GM23338 (cell line): ENCODE results near the gene TCF7L2. TPM values are rescaled to one million over a fixed set of nuclear protein-coding genes. Genes with fewer than 3 reads are reported as not detected.

Experiments
- ATAC-seq: fragments of 200-7000 bp; cut with Tn5 transposase; 3 replicates; pipeline ENCODE4 v1.9.1; 2020
- DNase-seq: peaks from one replicate; pipeline ENCODE4 v3.0.0-alpha.2; 2015; ENCODE audit warnings: low spot score
- H2AFZ ChIP-seq: fragments of 200-600 bp; sonication (generic); 2 replicates; pipeline ENCODE4 v1.8.0; 2016; ENCODE audit warnings: antibody characterized with exemption, mild to moderate bottlenecking, moderate library complexity
- H3F3A ChIP-seq: fragments of 200-600 bp; sonication (generic); replicated peaks from 2 replicates; pipeline ENCODE4 v1.8.0; 2017; ENCODE audit warnings: antibody characterized with exemption, mixed run types, low read depth
- H3K27ac ChIP-seq: fragments of 200-600 bp; sonication (generic); 2 replicates; pipeline ENCODE4 v1.6.1; 2016; ENCODE audit warnings: low read depth
- H3K27me3 ChIP-seq: fragments of 200-600 bp; sonication (generic); 2 replicates; pipeline ENCODE4 v1.8.0; 2016; ENCODE audit warnings: mild to moderate bottlenecking, mixed run types, moderate library complexity; ENCODE audit not compliant: insufficient read depth
- H3K36me3 ChIP-seq: fragments of 200-600 bp; sonication (generic); 2 replicates; pipeline ENCODE4 v1.8.0; 2016; ENCODE audit warnings: mild to moderate bottlenecking; ENCODE audit not compliant: insufficient read depth
- H3K4me1 ChIP-seq: fragments of 200-600 bp; sonication (generic); 2 replicates; pipeline ENCODE4 v1.8.0; 2016; ENCODE audit warnings: mild to moderate bottlenecking, moderate library complexity; ENCODE audit not compliant: insufficient read depth
- H3K4me2 ChIP-seq: fragments of 200-600 bp; sonication (generic); 2 replicates; pipeline ENCODE4 v1.7.1; 2017; ENCODE audit warnings: mixed run types
- H3K4me3 ChIP-seq: fragments of 200-600 bp; sonication (generic); 2 replicates; pipeline ENCODE4 v1.6.1; 2016; ENCODE audit warnings: mixed run types
- H3K79me2 ChIP-seq: fragments of 200-600 bp; sonication (generic); replicated peaks from 2 replicates; pipeline ENCODE4 v1.8.0; 2017; ENCODE audit warnings: mild to moderate bottlenecking; ENCODE audit not compliant: insufficient read depth
- H3K9me2 ChIP-seq: fragments of 200-600 bp; sonication (generic); 2 replicates; pipeline ENCODE4 v1.8.0; 2017; ENCODE audit not compliant: insufficient read depth
- H4K20me1 ChIP-seq: fragments of 200-600 bp; sonication (generic); replicated peaks from 2 replicates; pipeline ENCODE4 v1.8.0; 2017; ENCODE audit warnings: mild to moderate bottlenecking; ENCODE audit not compliant: insufficient read depth
- H3K27ac Mint-ChIP-seq: 2 replicates; pipeline ENCODE4 v1.8.0; 2020; ENCODE audit warnings: inconsistent platforms, mild to moderate bottlenecking, moderate library complexity, mixed read lengths
- H3K27me3 Mint-ChIP-seq: 3 replicates; pipeline ENCODE4 v1.8.0; 2022; ENCODE audit warnings: low read depth, mild to moderate bottlenecking, moderate library complexity, mixed read lengths, inconsistent platforms; ENCODE audit not compliant: insufficient read depth, poor library complexity
- H3K36me3 Mint-ChIP-seq: 3 replicates; pipeline ENCODE4 v1.8.0; 2021; ENCODE audit warnings: low read depth, mild to moderate bottlenecking, inconsistent platforms, moderate library complexity, mixed read lengths
- H3K4me1 Mint-ChIP-seq: 3 replicates; pipeline ENCODE4 v1.8.0; 2020; ENCODE audit warnings: mild to moderate bottlenecking, inconsistent platforms, mixed read lengths
- H3K4me3 Mint-ChIP-seq: 3 replicates; pipeline ENCODE4 v1.8.0; 2021; ENCODE audit warnings: moderate library complexity, mild to moderate bottlenecking, inconsistent platforms, mixed read lengths
- H3K9me3 Mint-ChIP-seq: 3 replicates; pipeline ENCODE4 v1.8.0; 2020; ENCODE audit warnings: moderate library complexity, mild to moderate bottlenecking, inconsistent platforms, mixed read lengths
- CREB1 ChIP-seq: fragments of 250-450 bp; sonication (Bioruptor Pico); IDR thresholded peaks from 2 replicates; pipeline ENCODE4 v1.5.0; 2020; ENCODE audit warnings: low read depth, mild to moderate bottlenecking, moderate library complexity
- CTCF ChIP-seq, 2 experiments: fragments of 200-600 bp in 1 of 2; sonication (generic) in 1 of 2; conservative IDR thresholded peaks; 2 replicates each; pipeline versions ENCODE4 v1.5.1 to v1.6.1; 2016 to 2017; ENCODE audit warnings: antibody characterized with exemption in 2 of 2, low read depth in 2 of 2, mild to moderate bottlenecking in 2 of 2, moderate library complexity in 1 of 2
- ETS1 ChIP-seq: IDR thresholded peaks from 2 replicates; pipeline ENCODE4 v1.6.1; 2016; ENCODE audit warnings: antibody characterized with exemption
- EZH2 ChIP-seq: fragments of 200-600 bp; sonication (generic); IDR thresholded peaks from one replicate; pipeline ENCODE4 v1.8.0; 2017; ENCODE audit warnings: antibody characterized with exemption, mild to moderate bottlenecking, low read depth; ENCODE audit not compliant: unreplicated experiment
- EZH2phosphoT487 ChIP-seq: fragments of 200-600 bp; sonication (generic); IDR thresholded peaks from one replicate; pipeline ENCODE4 v1.8.1; 2018; ENCODE audit warnings: antibody characterized with exemption; ENCODE audit not compliant: unreplicated experiment
- JUNB ChIP-seq: IDR thresholded peaks from one replicate; pipeline ENCODE4 v1.6.1; 2016; ENCODE audit warnings: antibody characterized with exemption; ENCODE audit not compliant: unreplicated experiment
- NANOG ChIP-seq: IDR thresholded peaks from 2 replicates; pipeline ENCODE4 v1.6.1; 2016; ENCODE audit warnings: antibody characterized with exemption, borderline replicate concordance
- POLR2AphosphoS5 ChIP-seq: IDR thresholded peaks from 2 replicates; pipeline ENCODE4 v1.6.1; 2016; ENCODE audit warnings: antibody characterized with exemption, low read depth
- REST ChIP-seq: IDR thresholded peaks from one replicate; pipeline ENCODE4 v1.6.1; 2018; ENCODE audit warnings: antibody characterized with exemption; ENCODE audit not compliant: unreplicated experiment
- STAT1 ChIP-seq: IDR thresholded peaks from one replicate; pipeline ENCODE4 v1.6.1; 2016; ENCODE audit warnings: antibody characterized with exemption; ENCODE audit not compliant: unreplicated experiment
- ZNF114 ChIP-seq: fragments of 250-450 bp; sonication (Bioruptor Pico); IDR thresholded peaks from 2 replicates; pipeline ENCODE4 v1.5.0; 2020; ENCODE audit warnings: mild to moderate bottlenecking, moderate library complexity
- ZNF331 ChIP-seq: fragments of 250-450 bp; sonication (Bioruptor Pico); IDR thresholded peaks from 2 replicates; pipeline ENCODE4 v1.5.0; 2020; ENCODE audit warnings: low read depth, mild to moderate bottlenecking, moderate library complexity
- polyA plus RNA-seq: library from polyadenylated mRNA; unstranded; fragments of >200 nt; fragmentation: Nextera tagmentation; extraction: Ambion mirVana; gene quantifications from 2 replicates; pipeline ENCODE4 v1.2.1, GENCODE V29; 2016
- total RNA-seq: library from RNA; depleted of rRNA; stranded (reverse); fragments of >200 nt; shearing (Covaris generic); gene quantifications from 2 replicates; pipeline ENCODE4 v1.2.3, GENCODE V29; 2014
- TF ChIP-seq, protein P1 (sequence below): fragments of 250-450 bp; sonication (Bioruptor Pico); IDR thresholded peaks from 2 replicates; pipeline ENCODE4 v1.5.0; 2020; ENCODE audit warnings: mild to moderate bottlenecking, moderate library complexity

TCF7L2 gene
- total and polyA plus RNA-seq, 2 experiments from 2014 or later = 32.2 to 80.8 TPM

GRCh38 chr10:113175756-113176651, 226.0 kb downstream of the TCF7L2 start:
- Mint-ChIP-seq H3K9me3 (no peaks in the 10 kb centered on the region), H3K27ac (no peak overlapping the region), H3K4me1 (peaks cover 41% of the 10 kb centered on the region), H3K4me3 (no peak overlapping the region), H3K36me3 (no peaks in the 10 kb centered on the region), H3K27me3 (peaks cover 5% of the 10 kb centered on the region)
- ATAC-seq (no peak), DNase-seq (peak; percentile 54)
- peaks cover 27% of the 10 kb centered on the region for H3K4me1 ChIP-seq
- H3K36me3 ChIP-seq = no peaks in the 10 kb centered on the region
- H4K20me1 ChIP-seq = no peaks in the 10 kb centered on the region; the same call in 1 of the 2 replicates
- TF ChIP-seq EZH2 = no peak
- TF ChIP-seq CTCF (conservative IDR thresholded peaks at IDR 0.05; ENCODE audit: low read depth in 2 of 2) = no peak
- TF ChIP-seq ZNF331 = no peak
- no peak for TF ChIP-seq STAT1
- TF ChIP-seq POLR2AphosphoS5 = no peak
- TF ChIP-seq EZH2phosphoT487 = no peak
- TF ChIP-seq, protein P1, sequence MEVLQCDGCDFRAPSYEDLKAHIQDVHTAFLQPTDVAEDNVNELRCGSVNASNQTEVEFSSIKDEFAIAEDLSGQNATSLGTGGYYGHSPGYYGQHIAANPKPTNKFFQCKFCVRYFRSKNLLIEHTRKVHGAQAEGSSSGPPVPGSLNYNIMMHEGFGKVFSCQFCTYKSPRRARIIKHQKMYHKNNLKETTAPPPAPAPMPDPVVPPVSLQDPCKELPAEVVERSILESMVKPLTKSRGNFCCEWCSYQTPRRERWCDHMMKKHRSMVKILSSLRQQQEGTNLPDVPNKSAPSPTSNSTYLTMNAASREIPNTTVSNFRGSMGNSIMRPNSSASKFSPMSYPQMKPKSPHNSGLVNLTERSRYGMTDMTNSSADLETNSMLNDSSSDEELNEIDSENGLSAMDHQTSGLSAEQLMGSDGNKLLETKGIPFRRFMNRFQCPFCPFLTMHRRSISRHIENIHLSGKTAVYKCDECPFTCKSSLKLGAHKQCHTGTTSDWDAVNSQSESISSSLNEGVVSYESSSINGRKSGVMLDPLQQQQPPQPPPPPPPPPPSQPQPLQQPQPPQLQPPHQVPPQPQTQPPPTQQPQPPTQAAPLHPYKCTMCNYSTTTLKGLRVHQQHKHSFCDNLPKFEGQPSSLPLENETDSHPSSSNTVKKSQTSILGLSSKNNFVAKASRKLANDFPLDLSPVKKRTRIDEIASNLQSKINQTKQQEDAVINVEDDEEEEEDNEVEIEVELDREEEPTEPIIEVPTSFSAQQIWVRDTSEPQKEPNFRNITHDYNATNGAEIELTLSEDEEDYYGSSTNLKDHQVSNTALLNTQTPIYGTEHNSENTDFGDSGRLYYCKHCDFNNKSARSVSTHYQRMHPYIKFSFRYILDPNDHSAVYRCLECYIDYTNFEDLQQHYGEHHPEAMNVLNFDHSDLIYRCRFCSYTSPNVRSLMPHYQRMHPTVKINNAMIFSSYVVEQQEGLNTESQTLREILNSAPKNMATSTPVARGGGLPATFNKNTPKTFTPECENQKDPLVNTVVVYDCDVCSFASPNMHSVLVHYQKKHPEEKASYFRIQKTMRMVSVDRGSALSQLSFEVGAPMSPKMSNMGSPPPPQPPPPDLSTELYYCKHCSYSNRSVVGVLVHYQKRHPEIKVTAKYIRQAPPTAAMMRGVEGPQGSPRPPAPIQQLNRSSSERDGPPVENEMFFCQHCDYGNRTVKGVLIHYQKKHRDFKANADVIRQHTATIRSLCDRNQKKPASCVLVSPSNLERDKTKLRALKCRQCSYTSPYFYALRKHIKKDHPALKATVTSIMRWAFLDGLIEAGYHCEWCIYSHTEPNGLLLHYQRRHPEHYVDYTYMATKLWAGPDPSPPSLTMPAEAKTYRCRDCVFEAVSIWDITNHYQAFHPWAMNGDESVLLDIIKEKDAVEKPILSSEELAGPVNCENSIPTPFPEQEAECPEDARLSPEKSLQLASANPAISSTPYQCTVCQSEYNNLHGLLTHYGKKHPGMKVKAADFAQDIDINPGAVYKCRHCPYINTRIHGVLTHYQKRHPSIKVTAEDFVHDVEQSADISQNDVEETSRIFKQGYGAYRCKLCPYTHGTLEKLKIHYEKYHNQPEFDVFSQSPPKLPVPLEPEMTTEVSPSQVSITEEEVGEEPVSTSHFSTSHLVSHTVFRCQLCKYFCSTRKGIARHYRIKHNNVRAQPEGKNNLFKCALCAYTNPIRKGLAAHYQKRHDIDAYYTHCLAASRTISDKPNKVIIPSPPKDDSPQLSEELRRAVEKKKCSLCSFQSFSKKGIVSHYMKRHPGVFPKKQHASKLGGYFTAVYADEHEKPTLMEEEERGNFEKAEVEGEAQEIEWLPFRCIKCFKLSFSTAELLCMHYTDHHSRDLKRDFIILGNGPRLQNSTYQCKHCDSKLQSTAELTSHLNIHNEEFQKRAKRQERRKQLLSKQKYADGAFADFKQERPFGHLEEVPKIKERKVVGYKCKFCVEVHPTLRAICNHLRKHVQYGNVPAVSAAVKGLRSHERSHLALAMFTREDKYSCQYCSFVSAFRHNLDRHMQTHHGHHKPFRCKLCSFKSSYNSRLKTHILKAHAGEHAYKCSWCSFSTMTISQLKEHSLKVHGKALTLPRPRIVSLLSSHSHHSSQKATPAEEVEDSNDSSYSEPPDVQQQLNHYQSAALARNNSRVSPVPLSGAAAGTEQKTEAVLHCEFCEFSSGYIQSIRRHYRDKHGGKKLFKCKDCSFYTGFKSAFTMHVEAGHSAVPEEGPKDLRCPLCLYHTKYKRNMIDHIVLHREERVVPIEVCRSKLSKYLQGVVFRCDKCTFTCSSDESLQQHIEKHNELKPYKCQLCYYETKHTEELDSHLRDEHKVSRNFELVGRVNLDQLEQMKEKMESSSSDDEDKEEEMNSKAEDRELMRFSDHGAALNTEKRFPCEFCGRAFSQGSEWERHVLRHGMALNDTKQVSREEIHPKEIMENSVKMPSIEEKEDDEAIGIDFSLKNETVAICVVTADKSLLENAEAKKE = no peak
- TF ChIP-seq CREB1 = no peak
- TF ChIP-seq ZNF114 (CRISPR knock-in tag) = no peak
- TF ChIP-seq ETS1 = no peak
- TF ChIP-seq NANOG = no peak
- TF ChIP-seq JUNB = no peak
- no peak for TF ChIP-seq REST
- H3K4me2 ChIP-seq = no peak overlapping the region
- H3K79me2 ChIP-seq = no peaks in the 10 kb centered on the region
- H3K27me3 ChIP-seq = no peaks in the 10 kb centered on the region
- H3K9me2 ChIP-seq = no peaks in the 10 kb centered on the region
- H3F3A ChIP-seq = no peaks in the 10 kb centered on the region
- H2AFZ ChIP-seq = no peak overlapping the region
- H3K4me3 ChIP-seq = no peak overlapping the region
- H3K27ac ChIP-seq = no peak overlapping the region
